GM10266 (cell line): Measurements from ENCODE around the gene ADAMTS17.

Experiments used
- DNase-seq: peaks from one replicate; pipeline ENCODE4 v3.0.0; 2012; ENCODE audit errors: extremely low spot score
- CTCF ChIP-seq: IDR thresholded peaks from 2 replicates; pipeline ENCODE4 v1.5.1; 2012; ENCODE audit warnings: mild to moderate bottlenecking, low read depth; ENCODE audit not compliant: control insufficient read depth, insufficient read depth; ENCODE audit errors: missing control alignments

Gene ADAMTS17

GRCh38 chr15:100163961-100164360 lies 177.8 kb downstream of the ADAMTS17 start:
- DNase-seq, result no peak
- no peak for TF ChIP-seq CTCF

GRCh38 chr15:100160953-100161352 lies 180.8 kb downstream of the ADAMTS17 start:
- no peak for DNase-seq
- TF ChIP-seq CTCF, result no peak

- no peak for TF ChIP-seq CTCF
- DNase-seq, result no peak
Measured at GRCh38 chr15:100159436-100159835, 182.3 kb downstream of the ADAMTS17 start.

GRCh38 chr15:100158356-100158755 lies 183.4 kb downstream of the ADAMTS17 start:
- no peak for DNase-seq
- TF ChIP-seq CTCF, result no peak

- no peak for DNase-seq
- TF ChIP-seq CTCF, result no peak
Measured at GRCh38 chr15:100156201-100156600, 185.6 kb downstream of the ADAMTS17 start.

GRCh38 chr15:100154338-100154737 lies 187.4 kb downstream of the ADAMTS17 start:
- no peak for TF ChIP-seq CTCF
- DNase-seq, result no peak

- DNase-seq, result no peak
- TF ChIP-seq CTCF, result no peak
Measured at GRCh38 chr15:100152463-100152862, 189.3 kb downstream of the ADAMTS17 start.
